ENCODE results near the gene RNASE8.

Gene RNASE8

GRCh38 chr14:21015312-21015711 lies 42.3 kb upstream of the RNASE8 start:
- Histone ChIP-seq H3K4me3 (ENCODE audit: low read length) (no peak overlapping the region), H3K27me3 (ENCODE audit: control insufficient read depth, low read length) (peaks cover 21% of the 10 kb centered on the region), H3K4me1 (ENCODE audit: control insufficient read depth, low read length) (no peaks in the 10 kb centered on the region), H3K9me2 (replicated peaks; ENCODE audit: control insufficient read depth, low read length) (no peaks in the 10 kb centered on the region), H4K20me1 (ENCODE audit: control insufficient read depth, insufficient read depth, low read depth, low read length) (no peaks in the 10 kb centered on the region), H3K79me2 (ENCODE audit: control insufficient read depth, low read length) (no peaks in the 10 kb centered on the region), H3K4me2 (ENCODE audit: low read length) (no peak overlapping the region), H3K9me3 (ENCODE audit: control insufficient read depth, insufficient read depth, low read length) (no peaks in the 10 kb centered on the region), H3K36me3 (ENCODE audit: control insufficient read depth, low read length) (no peaks in the 10 kb centered on the region), H3F3A (ENCODE audit: control insufficient read depth, insufficient read depth) (no peaks in the 10 kb centered on the region), H3K27ac (ENCODE audit: low read depth, low read length) (no peak overlapping the region)
- TF ChIP-seq, protein P1, sequence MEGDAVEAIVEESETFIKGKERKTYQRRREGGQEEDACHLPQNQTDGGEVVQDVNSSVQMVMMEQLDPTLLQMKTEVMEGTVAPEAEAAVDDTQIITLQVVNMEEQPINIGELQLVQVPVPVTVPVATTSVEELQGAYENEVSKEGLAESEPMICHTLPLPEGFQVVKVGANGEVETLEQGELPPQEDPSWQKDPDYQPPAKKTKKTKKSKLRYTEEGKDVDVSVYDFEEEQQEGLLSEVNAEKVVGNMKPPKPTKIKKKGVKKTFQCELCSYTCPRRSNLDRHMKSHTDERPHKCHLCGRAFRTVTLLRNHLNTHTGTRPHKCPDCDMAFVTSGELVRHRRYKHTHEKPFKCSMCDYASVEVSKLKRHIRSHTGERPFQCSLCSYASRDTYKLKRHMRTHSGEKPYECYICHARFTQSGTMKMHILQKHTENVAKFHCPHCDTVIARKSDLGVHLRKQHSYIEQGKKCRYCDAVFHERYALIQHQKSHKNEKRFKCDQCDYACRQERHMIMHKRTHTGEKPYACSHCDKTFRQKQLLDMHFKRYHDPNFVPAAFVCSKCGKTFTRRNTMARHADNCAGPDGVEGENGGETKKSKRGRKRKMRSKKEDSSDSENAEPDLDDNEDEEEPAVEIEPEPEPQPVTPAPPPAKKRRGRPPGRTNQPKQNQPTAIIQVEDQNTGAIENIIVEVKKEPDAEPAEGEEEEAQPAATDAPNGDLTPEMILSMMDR (IDR thresholded peaks at IDR 0.05; ENCODE audit: low read depth, low read length, poor library complexity, severe bottlenecking): no peak
- TF ChIP-seq EZH2phosphoT487 (IDR thresholded peaks at IDR 0.05; ENCODE audit: borderline replicate concordance, low read length): no peak

- Histone ChIP-seq H3K4me1 (ENCODE audit: control insufficient read depth, low read length) (no peaks in the 10 kb centered on the region), H4K20me1 (ENCODE audit: control insufficient read depth, insufficient read depth, low read depth, low read length) (no peaks in the 10 kb centered on the region), H3K27me3 (ENCODE audit: control insufficient read depth, low read length) (peaks cover 20% of the 10 kb centered on the region), H3K4me3 (ENCODE audit: low read length) (no peak overlapping the region), H3K27ac (ENCODE audit: low read depth, low read length) (no peak overlapping the region), H3K9me2 (replicated peaks; ENCODE audit: control insufficient read depth, low read length) (no peaks in the 10 kb centered on the region), H3K9me3 (ENCODE audit: control insufficient read depth, insufficient read depth, low read length) (no peaks in the 10 kb centered on the region), H3K4me2 (ENCODE audit: low read length) (no peak overlapping the region), H3K79me2 (ENCODE audit: control insufficient read depth, low read length) (no peaks in the 10 kb centered on the region), H3K36me3 (ENCODE audit: control insufficient read depth, low read length) (no peaks in the 10 kb centered on the region), H3F3A (ENCODE audit: control insufficient read depth, insufficient read depth) (no peaks in the 10 kb centered on the region)
- no peak for TF ChIP-seq EZH2phosphoT487 (IDR thresholded peaks at IDR 0.05; ENCODE audit: borderline replicate concordance, low read length)
- TF ChIP-seq, protein P1 (IDR thresholded peaks at IDR 0.05; ENCODE audit: low read depth, low read length, poor library complexity, severe bottlenecking): no peak
These were observed 41.0 kb upstream of the RNASE8 start for GRCh38 chr14:21016413-21017190.

DNA sequence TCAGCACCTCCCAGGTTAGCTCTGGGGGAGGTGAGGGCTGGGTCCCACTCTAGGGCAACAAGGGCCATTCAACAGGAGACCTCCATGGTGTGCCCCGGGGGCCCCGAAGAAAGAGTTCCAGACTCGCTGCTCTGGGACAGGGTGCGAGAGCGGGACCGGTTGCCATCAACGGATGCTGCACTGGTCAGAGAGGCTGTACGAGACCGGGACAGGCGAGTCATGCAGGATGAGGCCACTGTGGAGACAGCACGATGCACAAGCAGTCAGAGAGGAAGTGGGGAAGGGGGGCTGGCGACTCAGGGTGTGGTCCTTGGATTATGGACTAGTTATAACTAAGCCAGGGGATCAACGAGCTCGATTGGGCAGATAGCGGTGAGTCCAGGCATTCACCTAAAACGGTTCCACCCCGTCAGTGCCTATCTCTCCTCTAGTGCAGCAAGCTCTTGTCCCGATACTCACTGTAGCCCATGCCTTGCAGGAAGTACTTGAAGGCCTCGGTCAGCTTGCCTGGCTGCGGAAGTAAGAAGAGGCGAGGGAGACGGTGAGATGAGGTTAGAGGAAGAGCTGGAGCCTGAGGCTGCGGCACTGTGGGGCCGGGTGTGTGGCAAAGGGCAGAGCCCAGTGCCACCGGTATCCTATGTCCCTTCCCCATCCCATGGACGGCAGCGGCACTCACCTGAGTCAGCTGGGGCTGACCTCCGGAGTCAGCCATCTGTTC lies 39.9 kb upstream of the RNASE8 start:
- no peak overlapping the region for H3K4me3 ChIP-seq (ENCODE audit: low read length)
- peaks cover 22% of the 10 kb centered on the region for H3K27me3 ChIP-seq (ENCODE audit: control insufficient read depth, low read length)
- TF ChIP-seq, protein P1 (IDR thresholded peaks at IDR 0.05; ENCODE audit: low read depth, low read length, poor library complexity, severe bottlenecking): no peak
- no peak for TF ChIP-seq EZH2phosphoT487 (IDR thresholded peaks at IDR 0.05; ENCODE audit: borderline replicate concordance, low read length)

More for the DNA sequence above, 39.9 kb upstream of the RNASE8 start:
- H3K27ac ChIP-seq (ENCODE audit: low read depth, low read length): no peak overlapping the region
- no peaks in the 10 kb centered on the region for H3K79me2 ChIP-seq (ENCODE audit: control insufficient read depth, low read length)
- H3K36me3 ChIP-seq (ENCODE audit: control insufficient read depth, low read length): no peaks in the 10 kb centered on the region
- no peaks in the 10 kb centered on the region for H4K20me1 ChIP-seq (ENCODE audit: control insufficient read depth, insufficient read depth, low read depth, low read length)
- no peaks in the 10 kb centered on the region for H3F3A ChIP-seq (ENCODE audit: control insufficient read depth, insufficient read depth)
- H3K9me2 ChIP-seq (replicated peaks; ENCODE audit: control insufficient read depth, low read length): no peaks in the 10 kb centered on the region
- no peaks in the 10 kb centered on the region for H3K4me1 ChIP-seq (ENCODE audit: control insufficient read depth, low read length)
- H3K4me2 ChIP-seq (ENCODE audit: low read length): no peak overlapping the region
- no peaks in the 10 kb centered on the region for H3K9me3 ChIP-seq (ENCODE audit: control insufficient read depth, insufficient read depth, low read length)

All from DOHH2 (cell line).